Activated CD8-positive, alpha-beta T cell treated with anti-CD3 and anti-CD28 coated beads for 36 hours (primary cell): ENCODE results near the gene IL9. TPM values are rescaled to one million over a fixed set of nuclear protein-coding genes. Genes with fewer than 3 reads are reported as not detected.

ENCODE experiments used
- ATAC-seq: fragments of 200-7000 bp; cut with Tn5 transposase; one replicate; pipeline ENCODE4 v1.10.0; 2021; ENCODE audit warnings: mild to moderate bottlenecking, moderate library complexity
- CTCF ChIA-PET: fragments of 350-600 bp; sonication (Branson Sonifier 250); formaldehyde crosslinking; loops from one replicate; lab custom pipeline; 2021; ENCODE audit warnings: antibody characterized with exemption; lab: Charles Lee
- POLR2A ChIA-PET: fragments of 350-600 bp; sonication (Branson Sonifier 250); formaldehyde crosslinking; loops from one replicate; lab custom pipeline; 2021; ENCODE audit warnings: antibody characterized with exemption; lab: Charles Lee
- DNase-seq: peaks from one replicate; pipeline ENCODE4 v3.0.0-alpha.2; 2020
- H3K27ac Mint-ChIP-seq: one replicate; pipeline ENCODE4 v1.8.0; 2021; ENCODE audit warnings: mild to moderate bottlenecking, mixed read lengths
- H3K27me3 Mint-ChIP-seq: one replicate; pipeline ENCODE4 v1.8.0; 2021; ENCODE audit warnings: mixed read lengths
- H3K36me3 Mint-ChIP-seq: one replicate; pipeline ENCODE4 v1.8.0; 2021; ENCODE audit warnings: low read depth, mixed read lengths
- H3K4me1 Mint-ChIP-seq: one replicate; pipeline ENCODE4 v1.8.0; 2021; ENCODE audit warnings: low read depth, mixed read lengths
- H3K4me3 Mint-ChIP-seq: one replicate; pipeline ENCODE4 v1.8.0; 2021; ENCODE audit warnings: mild to moderate bottlenecking, moderate library complexity, mixed read lengths
- H3K9me3 Mint-ChIP-seq: one replicate; pipeline ENCODE4 v1.8.0; 2021; ENCODE audit warnings: mixed read lengths
- intact Hi-C: fragments of 100-400 bp; cut with micrococcal nuclease; formaldehyde crosslinking; loops from one replicate; pipeline ENCODE4 v1.10.0; 2022
- total RNA-seq, 2 experiments: library from RNA; stranded (reverse); gene quantifications; one replicate each; pipeline ENCODE4 v1.2.3, GENCODE V29; 2021
- TF ChIP-seq, protein P1 (sequence below): fragments of 200-600 bp; IDR thresholded peaks from one replicate; pipeline ENCODE4 v1.8.0; 2022; ENCODE audit warnings: antibody characterized with exemption, mild to moderate bottlenecking

The IL9 gene
- total RNA-seq, 2 experiments from 2014 or later: not detected

GRCh38 chr5:135857630-135858311 is 37.9 kb downstream of the IL9 start:
- DNase-seq (no peak), ATAC-seq (no peak)
- POLR2A ChIA-PET: no interaction called here
- Mint-ChIP-seq H3K9me3 (no peaks in the 10 kb centered on the region), H3K27ac (no peak overlapping the region), H3K27me3 (peaks cover 9% of the 10 kb centered on the region), H3K4me3 (no peak overlapping the region), H3K4me1 (no peaks in the 10 kb centered on the region), H3K36me3 (no peaks in the 10 kb centered on the region)
- intact Hi-C loops: no loop called here
- TF ChIP-seq, protein P1, sequence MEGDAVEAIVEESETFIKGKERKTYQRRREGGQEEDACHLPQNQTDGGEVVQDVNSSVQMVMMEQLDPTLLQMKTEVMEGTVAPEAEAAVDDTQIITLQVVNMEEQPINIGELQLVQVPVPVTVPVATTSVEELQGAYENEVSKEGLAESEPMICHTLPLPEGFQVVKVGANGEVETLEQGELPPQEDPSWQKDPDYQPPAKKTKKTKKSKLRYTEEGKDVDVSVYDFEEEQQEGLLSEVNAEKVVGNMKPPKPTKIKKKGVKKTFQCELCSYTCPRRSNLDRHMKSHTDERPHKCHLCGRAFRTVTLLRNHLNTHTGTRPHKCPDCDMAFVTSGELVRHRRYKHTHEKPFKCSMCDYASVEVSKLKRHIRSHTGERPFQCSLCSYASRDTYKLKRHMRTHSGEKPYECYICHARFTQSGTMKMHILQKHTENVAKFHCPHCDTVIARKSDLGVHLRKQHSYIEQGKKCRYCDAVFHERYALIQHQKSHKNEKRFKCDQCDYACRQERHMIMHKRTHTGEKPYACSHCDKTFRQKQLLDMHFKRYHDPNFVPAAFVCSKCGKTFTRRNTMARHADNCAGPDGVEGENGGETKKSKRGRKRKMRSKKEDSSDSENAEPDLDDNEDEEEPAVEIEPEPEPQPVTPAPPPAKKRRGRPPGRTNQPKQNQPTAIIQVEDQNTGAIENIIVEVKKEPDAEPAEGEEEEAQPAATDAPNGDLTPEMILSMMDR: no peak
- CTCF ChIA-PET: no interaction called here

- Mint-ChIP-seq H3K27ac (no peak overlapping the region), H3K4me3 (no peak overlapping the region)
- CTCF ChIA-PET: no interaction called here
Measured at GRCh38 chr5:135851915-135852845, 43.5 kb downstream of the IL9 start.

GRCh38 chr5:135851186-135851914 is 44.3 kb downstream of the IL9 start:
- TF ChIP-seq, protein P1: no peak
- Mint-ChIP-seq H3K36me3 (no peaks in the 10 kb centered on the region), H3K4me1 (no peaks in the 10 kb centered on the region), H3K4me3 (no peak overlapping the region), H3K9me3 (no peaks in the 10 kb centered on the region), H3K27me3 (peaks cover 6% of the 10 kb centered on the region), H3K27ac (no peak overlapping the region)
- POLR2A ChIA-PET: no interaction called here
- DNase-seq (no peak), ATAC-seq (no peak)
- CTCF ChIA-PET: no interaction called here
- intact Hi-C loops: no loop called here

More at GRCh38 chr5:135851915-135852845, 43.5 kb downstream of the IL9 start:
- Mint-ChIP-seq H3K36me3 (no peaks in the 10 kb centered on the region), H3K27me3 (peaks cover 6% of the 10 kb centered on the region), H3K4me1 (no peaks in the 10 kb centered on the region), H3K9me3 (no peaks in the 10 kb centered on the region)
- intact Hi-C loops: no loop called here
- no peak for DNase-seq
- ATAC-seq: no peak
- TF ChIP-seq, protein P1: no peak
- POLR2A ChIA-PET: no interaction called here

DNA sequence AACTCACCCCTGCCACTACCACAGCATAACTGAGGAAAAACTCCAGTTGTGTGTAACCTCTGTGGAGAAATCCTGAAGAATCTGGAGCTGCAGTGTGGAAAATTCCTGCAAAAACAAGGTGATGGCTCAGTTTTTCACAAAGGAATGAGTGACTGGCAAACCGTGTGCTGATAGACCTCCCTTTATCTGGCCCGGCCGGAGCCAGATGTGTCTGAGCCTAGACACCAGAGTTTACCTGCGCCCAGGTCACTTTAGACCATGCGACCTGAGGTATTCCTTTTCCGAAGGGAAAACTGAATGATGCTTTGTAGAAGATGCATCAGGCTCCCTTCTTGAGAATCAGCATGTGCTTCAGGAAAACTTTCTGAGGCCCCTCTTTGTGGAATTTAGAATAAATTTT is 45.0 kb downstream of the IL9 start:
- H3K27ac Mint-ChIP-seq: no peak overlapping the region
- H3K4me3 Mint-ChIP-seq: no peak overlapping the region
- POLR2A ChIA-PET: no interaction called here
- ATAC-seq (no peak), DNase-seq (no peak)
- CTCF ChIA-PET: no interaction called here
- H3K36me3 Mint-ChIP-seq: no peaks in the 10 kb centered on the region
- no peaks in the 10 kb centered on the region for H3K4me1 Mint-ChIP-seq
- H3K9me3 Mint-ChIP-seq: no peaks in the 10 kb centered on the region
- peaks cover 4% of the 10 kb centered on the region for H3K27me3 Mint-ChIP-seq
- intact Hi-C loops: no loop called here
- TF ChIP-seq, protein P1: no peak
